Adrenal gland (tissue), 12 donors: ENCODE measurements around the gene IDH2. TPM values are rescaled to one million over a fixed set of nuclear protein-coding genes. Genes with fewer than 3 reads are reported as not detected.

Experiments used
- DNase-seq, 7 donors: peaks; one replicate each; pipeline ENCODE4 v3.0.0-alpha.2; 2019 to 2020
- H3K27ac ChIP-seq, 5 donors: fragments of 200-600 bp; sonication (generic) in 4 of 5; 1 replicate in 3 of 5; 2 replicates in 2 of 5; pipeline versions ENCODE4 v1.5.1 to v1.8.0; 2016 to 2020; ENCODE audit warnings: mild to moderate bottlenecking in 1 of 5
- H3K27me3 ChIP-seq: fragments of 200-600 bp; 2 replicates; pipeline ENCODE4 v1.8.0; 2021
- H3K36me3 ChIP-seq, 2 donors: fragments of 200-600 bp; replicated peaks in 1 of 2; 1 replicate in 1 of 2; 2 replicates in 1 of 2; pipeline versions ENCODE4 v1.5.1 to v1.8.0; 2018 to 2022
- H3K4me1 ChIP-seq, 2 donors: fragments of 200-600 bp; replicated peaks in 1 of 2; 1 replicate in 1 of 2; 2 replicates in 1 of 2; pipeline versions ENCODE4 v1.5.1 to v1.8.0; 2018 to 2021
- H3K4me3 ChIP-seq, 4 donors: fragments of 200-600 bp; sonication (generic) in 3 of 4; one replicate each; pipeline ENCODE4 v1.5.1; 2016 to 2018
- H3K9me3 ChIP-seq, 3 donors: fragments of 200-600 bp; sonication (generic) in 1 of 3; replicated peaks in 1 of 3; 1 replicate in 2 of 3; 2 replicates in 1 of 3; pipeline versions ENCODE4 v1.5.1 to v1.8.0; 2016 to 2021
- POLR2A ChIP-seq, 2 donors: fragments of 450-650 bp; IDR thresholded peaks; one replicate each; pipeline ENCODE4 v1.6.1; 2017; ENCODE audit warnings: antibody characterized with exemption in 2 of 2, mild to moderate bottlenecking in 2 of 2, moderate library complexity in 1 of 2
- WGBS, 4 donors: extraction: QIAGEN DNeasy Blood & Tissue Kit in 2 of 4; methylation state at CpG; one replicate each; pipeline versions ENCODE4 v1.1.5 to v1.1.7; 2013 to 2017; 5-methylcytosine and 5-hydroxymethylcytosine counted together
- intact Hi-C, 2 donors: fragments of 100-400 bp; cut with DNase I; formaldehyde crosslinking; loops; one replicate each; pipeline versions ENCODE4 v1.14.1 to v1.15.0; 2022 to 2023
- polyA plus RNA-seq, 3 donors: library from polyadenylated mRNA; stranded (reverse); fragments of 200-250 nt in 2 of 3; fragments of 350-450 nt in 1 of 3; fragmentation: Illumina TruSeq in 1 of 3; extraction: RNeasy Lipid Tissue Mini Kit (QIAGEN cat#74804) in 1 of 3; gene quantifications; one replicate each; pipeline ENCODE4 v1.2.3, GENCODE V29; 2013 to 2014
- total RNA-seq, 9 donors: library from RNA; depleted of rRNA in 4 of 9; stranded (reverse); fragments of >200 nt in 4 of 9; fragments of 120-200 nt in 1 of 9; fragmentation: NEBNext Ultra II Directional in 1 of 9; extraction: Animal tissue kit (Norgen Biotek cat#: 25700) in 1 of 9; gene quantifications; one replicate each; pipeline versions ENCODE4 v1.1.0 to v1.2.4, GENCODE V29; 2013 to 2023
- TF ChIP-seq, protein P1 (sequence below), 6 experiments: fragments of 450-650 bp in 4 of 6; fragments of 200-600 bp in 2 of 6; sonication (generic) in 1 of 6; IDR thresholded peaks; 1 replicate in 5 of 6; 2 replicates in 1 of 6; pipeline versions ENCODE4 v1.5.1 to v1.8.0; 2016 to 2021; ENCODE audit warnings: antibody characterized with exemption in 6 of 6, mild to moderate bottlenecking in 2 of 6, moderate library complexity in 1 of 6
- donor health status: healthy with polysubstance abuse.
- donor health status: Bipolar disorder and iron deficiency.
- donor health status: DM: yes; HTN: yes; CAD: no.
- donor health status: DM: no; HTN: no; CAD: no.
- donor health status: DM: no; HTN: no; CAD: no.
- donor health status: DM: yes; HTN: yes; CAD: no.

Gene IDH2
- total and polyA plus RNA-seq, 12 donors, result 10.3 to 33.6 (median 19.3) TPM

- intact Hi-C loops, result no loop called here
- Histone ChIP-seq H3K4me1 (no peaks in the 10 kb centered on the region), H3K27ac (no peak overlapping the region), H3K9me3 (no peaks in the 10 kb centered on the region), H3K27me3 (no peaks in the 10 kb centered on the region), H3K4me3 (no peak overlapping the region), H3K36me3 (no peaks in the 10 kb centered on the region)
- DNase-seq, result no peak
- WGBS, 4 donors, result 75 to 88% (median 80%) methylated on average over 4 to 12 of the region's 12 CpGs
- TF ChIP-seq, protein P1, sequence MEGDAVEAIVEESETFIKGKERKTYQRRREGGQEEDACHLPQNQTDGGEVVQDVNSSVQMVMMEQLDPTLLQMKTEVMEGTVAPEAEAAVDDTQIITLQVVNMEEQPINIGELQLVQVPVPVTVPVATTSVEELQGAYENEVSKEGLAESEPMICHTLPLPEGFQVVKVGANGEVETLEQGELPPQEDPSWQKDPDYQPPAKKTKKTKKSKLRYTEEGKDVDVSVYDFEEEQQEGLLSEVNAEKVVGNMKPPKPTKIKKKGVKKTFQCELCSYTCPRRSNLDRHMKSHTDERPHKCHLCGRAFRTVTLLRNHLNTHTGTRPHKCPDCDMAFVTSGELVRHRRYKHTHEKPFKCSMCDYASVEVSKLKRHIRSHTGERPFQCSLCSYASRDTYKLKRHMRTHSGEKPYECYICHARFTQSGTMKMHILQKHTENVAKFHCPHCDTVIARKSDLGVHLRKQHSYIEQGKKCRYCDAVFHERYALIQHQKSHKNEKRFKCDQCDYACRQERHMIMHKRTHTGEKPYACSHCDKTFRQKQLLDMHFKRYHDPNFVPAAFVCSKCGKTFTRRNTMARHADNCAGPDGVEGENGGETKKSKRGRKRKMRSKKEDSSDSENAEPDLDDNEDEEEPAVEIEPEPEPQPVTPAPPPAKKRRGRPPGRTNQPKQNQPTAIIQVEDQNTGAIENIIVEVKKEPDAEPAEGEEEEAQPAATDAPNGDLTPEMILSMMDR (IDR thresholded peaks at IDR 0.05), result no peak
- no peak for TF ChIP-seq POLR2A (IDR thresholded peaks at IDR 0.05)
Measured at GRCh38 chr15:90046911-90047392, 55.3 kb downstream of the IDH2 start.

- 86 to 90% (median 87%) methylated on average over 6 to 7 of the region's 7 CpGs for WGBS, 4 donors
- intact Hi-C loops, result no loop called here
- no peaks in the 10 kb centered on the region for H3K36me3 ChIP-seq
- TF ChIP-seq POLR2A (IDR thresholded peaks at IDR 0.05), result no peak
- TF ChIP-seq, protein P1 (IDR thresholded peaks at IDR 0.05), result no peak
- H3K4me3 ChIP-seq, result no peak overlapping the region
- no peaks in the 10 kb centered on the region for H3K27me3 ChIP-seq
- H3K27ac ChIP-seq, result no peak overlapping the region
- no peaks in the 10 kb centered on the region for H3K9me3 ChIP-seq
- no peak for DNase-seq
- H3K4me1 ChIP-seq, result no peaks in the 10 kb centered on the region
Measured at GRCh38 chr15:90046289-90046688, 56.0 kb downstream of the IDH2 start.

DNA sequence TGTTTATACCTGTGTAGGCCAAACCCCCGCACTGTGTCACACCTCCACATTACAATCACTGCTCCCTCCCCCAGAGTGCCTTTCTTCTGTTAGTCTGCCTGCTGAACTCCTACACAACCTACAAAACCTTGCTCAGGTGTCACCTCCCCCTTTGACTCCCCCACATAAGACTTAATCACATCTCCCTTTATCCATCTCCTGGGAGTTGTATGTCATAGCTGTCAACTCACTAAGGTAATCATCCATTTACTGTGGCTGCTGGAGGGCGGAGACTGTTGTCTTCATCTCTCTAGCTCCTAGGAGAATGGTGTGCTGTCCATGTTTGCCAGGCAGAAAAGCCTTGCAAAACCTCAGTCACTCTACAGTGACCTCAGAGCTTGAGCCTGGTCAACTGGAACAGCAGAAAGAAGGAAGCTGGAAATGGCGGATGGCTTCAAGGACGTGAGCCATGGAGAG is 57.3 kb downstream of the IDH2 start:
- no peak overlapping the region for H3K27ac ChIP-seq
- no peaks in the 10 kb centered on the region for H3K9me3 ChIP-seq
- H3K36me3 ChIP-seq, result no peaks in the 10 kb centered on the region
- intact Hi-C loops, result no loop called here
- 84 to 95% (median 89%) methylated on average over 4 of the region's 4 CpGs for WGBS, 4 donors
- no peak overlapping the region for H3K4me3 ChIP-seq
- H3K4me1 ChIP-seq, result peaks cover 0 to 9% of the 10 kb centered on the region in 2 donors
- no peaks in the 10 kb centered on the region for H3K27me3 ChIP-seq
- TF ChIP-seq, protein P1 (IDR thresholded peaks at IDR 0.05), result no peak
- no peak for TF ChIP-seq POLR2A (IDR thresholded peaks at IDR 0.05)
- no peak for DNase-seq

GRCh38 chr15:90044191-90044590 is 58.1 kb downstream of the IDH2 start:
- Histone ChIP-seq H3K4me1 (peaks cover 0 to 9% of the 10 kb centered on the region in 2 donors), H3K9me3 (no peaks in the 10 kb centered on the region), H3K4me3 (no peak overlapping the region), H3K27me3 (no peaks in the 10 kb centered on the region), H3K36me3 (no peaks in the 10 kb centered on the region), H3K27ac (no peak overlapping the region)
- TF ChIP-seq, protein P1 (IDR thresholded peaks at IDR 0.05), result no peak
- no peak for TF ChIP-seq POLR2A (IDR thresholded peaks at IDR 0.05)
- WGBS, 4 donors, result 93 to 95% (median 94%) methylated on average over 12 to 14 of the region's 14 CpGs
- no peak for DNase-seq
- intact Hi-C loops, result no loop called here
